Activated CD8-positive, alpha-beta memory T cell treated with anti-CD3 and anti-CD28 coated beads, Interleukin-2, amount 50 U/mL, for 24 hours (primary cell): Measurements from ENCODE around the gene VLDLR.

Experiments
- DNase-seq: peaks from one replicate; pipeline ENCODE4 v3.0.0-alpha.2; 2020; ENCODE audit errors: extremely low read depth

Gene VLDLR

GRCh38 chr9:2620919-2621721, 467 bp upstream of the VLDLR start:
- DNase-seq = no peak

GRCh38 chr9:2622461-2623287, 1.1 kb downstream of the VLDLR start:
- no peak for DNase-seq

GRCh38 chr9:2623288-2624050, 1.9 kb downstream of the VLDLR start:
- DNase-seq = no peak

DNA sequence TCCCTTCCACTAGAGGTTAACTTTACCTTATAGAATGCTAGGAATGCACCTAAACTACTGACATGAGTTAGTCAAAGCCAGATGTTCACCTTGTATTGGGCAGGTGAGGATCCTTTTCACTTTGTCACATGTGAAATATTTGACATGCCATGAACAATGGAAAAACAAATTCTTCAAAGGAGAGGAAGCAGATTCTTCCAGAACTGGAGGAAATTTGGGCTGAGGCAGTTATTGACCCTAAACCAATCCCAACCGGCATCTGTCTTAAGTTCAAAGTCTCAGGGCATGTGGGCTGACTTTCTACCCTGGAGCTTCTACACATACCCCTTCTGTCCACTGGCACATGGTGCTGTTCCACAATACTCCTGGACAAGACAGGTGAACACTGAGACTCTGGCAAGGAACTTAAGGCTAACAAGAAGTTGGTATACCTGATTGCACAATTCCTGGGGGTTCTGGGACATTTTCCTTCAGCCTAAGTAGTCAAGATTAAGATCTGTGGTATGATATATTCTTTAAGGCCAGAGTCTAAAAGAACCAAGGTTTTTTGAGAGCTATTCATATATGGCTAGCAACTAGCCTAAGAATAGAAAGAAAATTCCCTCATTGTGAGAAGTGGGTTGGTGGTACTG, 2.6 kb downstream of the VLDLR start:
- DNase-seq = no peak

DNA sequence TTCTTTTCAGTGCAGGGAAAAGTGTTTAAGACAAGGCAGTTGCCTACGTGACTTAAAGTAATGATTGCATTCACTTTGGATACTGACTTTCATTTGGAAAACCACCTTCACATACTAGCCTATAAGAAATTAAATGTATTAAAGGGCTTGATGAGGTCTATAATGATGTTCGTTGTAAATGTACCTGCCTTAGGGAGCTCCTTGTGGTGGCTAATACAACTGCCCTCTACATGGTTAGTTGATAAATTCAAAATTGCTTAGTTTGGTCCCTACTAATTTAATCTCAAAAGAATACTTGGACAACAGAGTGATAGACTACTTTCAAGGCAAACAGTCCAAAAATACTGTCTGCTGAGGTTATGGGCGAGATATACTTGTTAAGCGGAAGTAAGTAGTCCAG, 3.8 kb downstream of the VLDLR start:
- no peak for DNase-seq

DNA sequence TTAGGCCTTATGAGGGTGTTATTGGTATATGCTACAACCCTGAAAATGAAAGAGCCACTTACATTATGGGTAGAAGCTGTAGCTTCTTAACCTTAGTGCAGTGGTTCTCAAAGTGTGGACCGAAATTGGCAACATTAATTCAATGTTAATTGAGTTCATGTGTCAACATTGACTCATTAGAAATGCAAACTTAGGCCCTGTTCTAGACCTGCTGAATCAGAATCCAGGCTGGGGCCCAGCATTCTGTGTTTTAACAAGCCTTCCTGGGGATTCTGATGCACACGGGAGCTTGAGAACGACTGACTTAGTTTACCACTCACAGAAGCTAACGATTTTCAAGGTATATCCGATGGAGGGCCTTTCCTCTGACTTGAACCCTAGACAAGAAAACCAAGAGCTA, 7.3 kb downstream of the VLDLR start:
- no peak for DNase-seq

GRCh38 chr9:2630158-2630557, 8.6 kb downstream of the VLDLR start:
- no peak for DNase-seq

GRCh38 chr9:2631263-2631662, 9.7 kb downstream of the VLDLR start:
- DNase-seq = no peak

- DNase-seq = no peak
Observed at GRCh38 chr9:2634153-2634552, 12.6 kb downstream of the VLDLR start.

DNA sequence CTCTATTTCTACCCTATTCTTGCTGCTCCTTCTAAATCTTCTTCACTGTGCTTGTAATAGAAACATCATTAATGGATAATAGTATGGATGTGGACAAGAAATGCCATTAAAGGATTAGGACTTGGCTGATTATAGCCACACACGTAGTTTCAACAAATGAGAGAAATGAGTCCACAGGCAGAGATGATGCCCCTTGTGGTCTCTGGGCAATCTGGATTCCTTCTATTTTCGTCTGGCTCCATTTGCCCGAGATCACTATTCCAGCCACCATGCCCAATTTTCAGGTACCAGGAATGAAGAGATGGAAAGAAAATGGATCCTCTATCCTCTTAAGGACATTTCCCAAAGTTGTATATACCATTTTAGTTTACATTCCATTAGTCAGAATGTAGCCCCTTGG, 13.2 kb downstream of the VLDLR start:
- DNase-seq = no peak

GRCh38 chr9:2635922-2636321, 14.3 kb downstream of the VLDLR start:
- DNase-seq = no peak

DNA sequence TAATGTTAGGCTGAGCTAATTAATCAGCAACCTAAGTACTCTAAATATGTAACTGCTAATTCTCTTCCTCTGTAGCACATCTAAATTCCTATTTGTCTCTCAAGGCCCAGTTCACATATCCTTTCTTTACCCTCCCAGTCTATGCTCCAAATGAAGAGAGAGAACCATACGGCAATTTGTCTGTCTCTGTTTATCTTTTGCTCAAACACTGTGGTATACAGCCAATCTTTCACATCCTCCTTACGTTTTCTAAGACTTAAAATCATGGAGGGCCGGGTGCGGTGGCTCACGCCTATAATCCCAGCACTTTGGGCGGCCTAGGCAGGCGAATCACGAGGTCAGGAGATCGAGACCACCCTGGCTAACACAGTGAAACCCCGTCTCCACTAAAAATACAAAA, 15.8 kb downstream of the VLDLR start:
- DNase-seq = no peak

GRCh38 chr9:2638871-2639673, 17.5 kb downstream of the VLDLR start:
- no peak for DNase-seq

GRCh38 chr9:2639786-2640185, 18.2 kb downstream of the VLDLR start:
- no peak for DNase-seq

GRCh38 chr9:2640570-2640969, 19.0 kb downstream of the VLDLR start:
- DNase-seq = no peak

- no peak for DNase-seq
Observed at GRCh38 chr9:2641033-2641432, 19.4 kb downstream of the VLDLR start.

DNA sequence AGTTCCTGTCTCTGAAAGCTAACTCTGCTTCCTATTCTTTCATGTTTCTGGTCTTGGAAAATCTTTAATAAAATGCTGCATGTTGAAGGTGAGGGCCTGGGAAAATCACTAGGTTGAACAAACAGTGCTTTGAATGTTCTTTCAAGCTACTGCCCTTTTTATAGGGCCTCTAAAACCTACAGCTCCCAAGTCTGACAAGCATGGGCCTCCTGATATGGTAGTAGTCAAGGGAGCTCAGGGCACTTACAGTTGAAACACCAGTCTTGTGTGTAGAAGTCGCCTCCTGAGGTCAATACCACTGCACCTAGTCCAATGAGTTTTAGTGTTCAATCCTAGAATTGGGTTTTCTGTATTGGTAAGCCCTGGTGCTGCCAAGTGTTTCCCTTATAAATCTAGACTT, 20.5 kb downstream of the VLDLR start:
- DNase-seq = no peak

DNA sequence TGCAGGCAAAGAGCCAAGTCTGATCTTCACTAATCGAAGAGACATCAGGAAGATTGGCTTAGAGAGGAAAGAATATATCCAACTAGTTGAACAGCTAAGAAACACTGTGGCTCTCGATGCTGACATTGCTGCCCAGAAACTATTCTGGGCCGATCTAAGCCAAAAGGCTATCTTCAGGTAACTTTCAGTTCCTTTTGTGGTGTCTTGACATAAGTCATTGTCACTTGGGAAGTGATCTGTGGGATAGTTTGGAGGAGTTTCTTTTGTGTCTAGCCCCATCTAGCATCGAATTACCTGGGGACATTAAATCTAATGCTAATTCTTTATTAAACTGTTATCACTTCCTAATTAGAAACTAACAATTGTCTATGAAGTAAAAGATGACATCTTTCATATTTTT, 24.0 kb downstream of the VLDLR start:
- DNase-seq = no peak

GRCh38 chr9:2655411-2655901, 33.9 kb downstream of the VLDLR start:
- no peak for DNase-seq

- no peak for DNase-seq
Observed at GRCh38 chr9:2657427-2657826, 35.8 kb downstream of the VLDLR start.

- no peak for DNase-seq
Observed at GRCh38 chr9:2662496-2662895, 40.9 kb downstream of the VLDLR start.
